ENCODE measurements around the gene RAB13. TPM values are rescaled to one million over a fixed set of nuclear protein-coding genes. Genes with fewer than 3 reads are reported as not detected.

RAB13 gene
- total RNA-seq, 3 donors from 2014 or later: 7.0 to 16.0 (median 9.3) TPM

DNA sequence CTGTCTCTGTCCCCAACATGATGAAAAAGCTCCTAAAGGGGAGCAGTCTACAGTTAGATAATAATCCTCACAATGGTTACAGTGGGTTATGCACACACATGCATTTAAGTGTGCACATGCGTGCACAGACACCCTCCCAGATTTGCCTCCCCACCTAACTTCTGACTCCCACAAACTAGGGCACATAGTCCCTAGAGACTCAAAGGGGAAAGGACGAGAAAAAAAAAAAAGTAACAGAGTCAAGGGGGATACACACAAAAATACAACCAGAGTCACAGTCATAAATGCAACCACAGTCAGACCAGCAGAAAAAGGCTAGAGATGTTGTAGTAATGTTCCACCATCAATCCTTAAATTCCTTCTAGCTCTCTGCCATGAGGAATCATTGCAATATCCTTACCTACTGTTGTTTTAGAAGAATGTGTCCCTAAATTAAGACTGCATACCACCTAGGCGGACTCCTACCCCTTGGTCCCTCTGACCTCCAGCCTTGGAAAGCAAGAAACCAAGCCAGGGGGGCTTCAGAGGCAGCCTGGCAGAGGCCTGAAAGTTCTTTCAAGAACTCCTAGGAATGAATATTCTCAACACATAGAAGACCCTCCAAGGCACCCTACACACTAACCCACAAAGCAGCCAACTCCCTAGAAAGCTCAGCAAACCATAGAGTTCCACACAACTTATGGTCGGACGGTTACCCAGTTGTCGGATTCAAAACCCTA is 29.0 kb downstream of the RAB13 start:
- Mint-ChIP-seq H3K4me1 (ENCODE audit: low read depth) (peaks cover 50% of the 10 kb centered on the region), H3K36me3 (ENCODE audit: insufficient read depth) (peaks cover 10% of the 10 kb centered on the region), H3K4me3 (peak overlapping the region; percentile 98), H3K9me3 (no peaks in the 10 kb centered on the region), H3K27me3 (ENCODE audit: low read depth) (no peaks in the 10 kb centered on the region)
- no peak for ATAC-seq
- DNase-seq: no peak

DNA sequence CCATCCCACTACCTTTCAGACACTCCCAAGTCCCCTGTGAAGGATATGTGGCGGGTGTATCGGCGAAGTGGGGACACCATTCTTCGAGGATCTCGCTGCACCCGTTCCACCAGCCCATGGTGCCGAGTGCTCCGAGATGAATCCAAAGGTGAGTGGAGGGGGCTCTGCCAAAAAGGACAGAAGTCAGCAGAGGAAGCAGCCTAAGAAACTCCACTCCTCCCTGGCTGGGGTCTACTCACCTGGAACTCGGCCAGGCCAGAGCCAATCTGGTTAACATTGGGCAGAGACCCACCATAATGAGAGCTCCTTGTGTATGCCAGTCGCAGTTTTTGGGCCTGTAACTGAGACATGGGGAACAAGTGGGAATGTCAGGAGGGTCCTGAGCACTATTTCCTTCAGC is 31.3 kb downstream of the RAB13 start:
- H3K36me3 Mint-ChIP-seq (ENCODE audit: insufficient read depth): peaks cover 24% of the 10 kb centered on the region
- DNase-seq: no peak
- no peaks in the 10 kb centered on the region for H3K27me3 Mint-ChIP-seq (ENCODE audit: low read depth)
- H3K9me3 Mint-ChIP-seq: no peaks in the 10 kb centered on the region
- no peak for ATAC-seq
- H3K4me3 Mint-ChIP-seq: no peak overlapping the region
- H3K4me1 Mint-ChIP-seq (ENCODE audit: low read depth): peaks cover 43% of the 10 kb centered on the region

- peaks cover 39% of the 10 kb centered on the region for H3K4me1 Mint-ChIP-seq (ENCODE audit: low read depth)
- no peak overlapping the region for H3K4me3 Mint-ChIP-seq
- ATAC-seq (no peak), DNase-seq (no peak)
- no peaks in the 10 kb centered on the region for H3K9me3 Mint-ChIP-seq
- H3K27me3 Mint-ChIP-seq (ENCODE audit: low read depth): no peaks in the 10 kb centered on the region
- H3K36me3 Mint-ChIP-seq (ENCODE audit: insufficient read depth): peaks cover 24% of the 10 kb centered on the region
Measured at GRCh38 chr1:153953859-153954365, 32.2 kb downstream of the RAB13 start.

- ATAC-seq (no peak), DNase-seq (no peak)
- Mint-ChIP-seq H3K27me3 (ENCODE audit: low read depth) (no peaks in the 10 kb centered on the region), H3K4me1 (ENCODE audit: low read depth) (peaks cover 33% of the 10 kb centered on the region), H3K9me3 (no peaks in the 10 kb centered on the region), H3K36me3 (ENCODE audit: insufficient read depth) (peaks cover 27% of the 10 kb centered on the region), H3K4me3 (no peak overlapping the region)
Measured at GRCh38 chr1:153951801-153952200, 34.3 kb downstream of the RAB13 start.

DNA sequence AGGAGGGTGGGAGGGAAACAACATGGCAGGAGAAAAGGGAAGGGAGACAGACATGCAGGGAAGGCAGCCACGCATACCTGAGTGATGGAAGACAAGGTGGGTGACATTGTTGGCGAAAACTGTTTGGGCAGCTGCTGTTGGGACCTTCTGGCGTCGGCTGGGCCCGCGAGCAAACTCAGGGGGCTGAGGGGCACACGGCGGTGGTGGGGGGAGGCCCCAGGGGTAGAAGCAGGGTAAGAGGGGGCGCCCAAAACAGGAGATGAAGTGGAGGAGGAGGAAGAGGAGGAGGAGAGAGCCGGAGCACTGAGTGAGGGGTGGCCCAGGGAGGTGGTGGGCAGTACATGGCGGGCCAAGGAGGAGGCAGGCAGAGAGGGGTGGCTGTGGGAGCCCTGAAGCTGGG is 35.0 kb downstream of the RAB13 start:
- H3K27me3 Mint-ChIP-seq (ENCODE audit: low read depth): no peaks in the 10 kb centered on the region

DNA sequence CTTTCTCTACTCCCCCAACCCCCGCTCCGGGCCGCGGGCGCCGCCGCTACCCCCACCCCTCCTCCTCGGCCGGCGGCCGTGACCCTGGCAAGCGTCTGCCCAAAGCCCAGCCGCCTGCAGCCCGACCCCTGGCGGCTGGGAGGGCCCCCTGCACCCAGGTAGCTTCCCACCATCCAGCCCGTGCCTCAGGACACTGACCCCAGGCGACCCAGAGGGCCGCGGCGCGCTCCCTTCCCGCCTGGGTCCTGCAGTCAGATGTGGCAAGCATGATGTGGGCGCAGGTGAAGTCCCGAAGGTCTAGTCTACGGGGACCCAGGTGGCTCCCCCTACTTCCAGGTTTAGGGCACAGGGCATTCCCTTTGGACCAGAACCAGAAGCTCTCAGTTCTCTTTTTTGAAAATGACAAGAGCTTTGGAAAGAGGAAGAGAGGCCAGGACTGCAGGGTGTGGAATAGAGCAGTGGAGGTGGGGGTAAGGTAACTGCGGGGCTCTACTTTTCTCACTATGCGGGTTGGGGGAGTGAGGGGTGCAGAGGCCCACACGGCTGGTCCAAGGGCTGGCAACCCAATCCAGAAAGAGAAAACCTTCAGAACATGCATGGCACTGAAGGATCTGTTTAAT is 39.4 kb downstream of the RAB13 start, which contains the start of gene DENND4B:
DENND4B (minus strand) TSS at position 97 of the 620 bp plus-strand sequence. CDS start 2,344 bp downstream, outside the sequence.
- peaks cover 36% of the 10 kb centered on the region for H3K4me1 Mint-ChIP-seq (ENCODE audit: low read depth)
- H3K27me3 Mint-ChIP-seq (ENCODE audit: low read depth): no peaks in the 10 kb centered on the region
- H3K9me3 Mint-ChIP-seq: no peaks in the 10 kb centered on the region
- H3K36me3 Mint-ChIP-seq (ENCODE audit: insufficient read depth): peaks cover 33% of the 10 kb centered on the region
- peak within 1 kb of the TSS; percentile 92 for H3K4me3 Mint-ChIP-seq
- DNase-seq (peak; percentile 69), ATAC-seq (peak; percentile 75 to 79)

More for the DNA sequence above, 35.0 kb downstream of the RAB13 start:
- H3K4me3 Mint-ChIP-seq: no peak overlapping the region
- no peaks in the 10 kb centered on the region for H3K9me3 Mint-ChIP-seq
- ATAC-seq (no peak), DNase-seq (no peak)
- peaks cover 27% of the 10 kb centered on the region for H3K36me3 Mint-ChIP-seq (ENCODE audit: insufficient read depth)
- peaks cover 29% of the 10 kb centered on the region for H3K4me1 Mint-ChIP-seq (ENCODE audit: low read depth)

- peaks cover 30% of the 10 kb centered on the region for H3K36me3 Mint-ChIP-seq (ENCODE audit: insufficient read depth)
- H3K4me1 Mint-ChIP-seq (ENCODE audit: low read depth): peaks cover 36% of the 10 kb centered on the region
- H3K9me3 Mint-ChIP-seq: no peaks in the 10 kb centered on the region
- no peaks in the 10 kb centered on the region for H3K27me3 Mint-ChIP-seq (ENCODE audit: low read depth)
- DNase-seq (peak; percentile 55), ATAC-seq (peak; percentile 60 to 69)
- H3K4me3 Mint-ChIP-seq: peak overlapping the region; percentile 92
Measured at GRCh38 chr1:153945795-153946621, 40.1 kb downstream of the RAB13 start.

GRCh38 chr1:153945131-153945794 is 40.9 kb downstream of the RAB13 start:
- peaks cover 27% of the 10 kb centered on the region for H3K36me3 Mint-ChIP-seq (ENCODE audit: insufficient read depth)
- peak; percentile 63 to 64 for ATAC-seq
- no peaks in the 10 kb centered on the region for H3K9me3 Mint-ChIP-seq
- peaks cover 33% of the 10 kb centered on the region for H3K4me1 Mint-ChIP-seq (ENCODE audit: low read depth)
- H3K27me3 Mint-ChIP-seq (ENCODE audit: low read depth): no peaks in the 10 kb centered on the region
- peak overlapping the region; percentile 92 for H3K4me3 Mint-ChIP-seq
- DNase-seq: peak; percentile 67

DNA sequence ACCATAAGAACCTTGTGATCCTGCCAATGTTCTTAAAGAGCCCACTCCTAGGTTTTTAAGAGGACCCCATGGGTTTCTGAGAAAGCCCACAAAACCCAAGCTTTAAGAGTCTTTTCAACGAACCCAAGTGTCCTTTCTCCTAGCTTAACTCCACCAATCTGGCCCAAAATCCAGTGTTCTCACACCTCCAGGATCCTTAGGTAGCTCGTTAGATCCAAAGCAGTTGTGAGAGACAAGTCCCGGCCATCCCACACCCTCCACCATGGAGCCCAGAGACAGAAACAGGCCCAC is 41.4 kb downstream of the RAB13 start:
- no peaks in the 10 kb centered on the region for H3K9me3 Mint-ChIP-seq
- DNase-seq: no peak
- peaks cover 27% of the 10 kb centered on the region for H3K36me3 Mint-ChIP-seq (ENCODE audit: insufficient read depth)
- no peaks in the 10 kb centered on the region for H3K27me3 Mint-ChIP-seq (ENCODE audit: low read depth)
- ATAC-seq: no peak
- peaks cover 33% of the 10 kb centered on the region for H3K4me1 Mint-ChIP-seq (ENCODE audit: low read depth)
- H3K4me3 Mint-ChIP-seq: peak overlapping the region; percentile 92

GRCh38 chr1:153944005-153944826 is 41.9 kb downstream of the RAB13 start:
- Mint-ChIP-seq H3K4me3 (peak overlapping the region; percentile 92), H3K9me3 (no peaks in the 10 kb centered on the region), H3K4me1 (ENCODE audit: low read depth) (peaks cover 33% of the 10 kb centered on the region), H3K36me3 (ENCODE audit: insufficient read depth) (peaks cover 33% of the 10 kb centered on the region), H3K27me3 (ENCODE audit: low read depth) (no peaks in the 10 kb centered on the region)
- DNase-seq (no peak), ATAC-seq (no peak)

DNA sequence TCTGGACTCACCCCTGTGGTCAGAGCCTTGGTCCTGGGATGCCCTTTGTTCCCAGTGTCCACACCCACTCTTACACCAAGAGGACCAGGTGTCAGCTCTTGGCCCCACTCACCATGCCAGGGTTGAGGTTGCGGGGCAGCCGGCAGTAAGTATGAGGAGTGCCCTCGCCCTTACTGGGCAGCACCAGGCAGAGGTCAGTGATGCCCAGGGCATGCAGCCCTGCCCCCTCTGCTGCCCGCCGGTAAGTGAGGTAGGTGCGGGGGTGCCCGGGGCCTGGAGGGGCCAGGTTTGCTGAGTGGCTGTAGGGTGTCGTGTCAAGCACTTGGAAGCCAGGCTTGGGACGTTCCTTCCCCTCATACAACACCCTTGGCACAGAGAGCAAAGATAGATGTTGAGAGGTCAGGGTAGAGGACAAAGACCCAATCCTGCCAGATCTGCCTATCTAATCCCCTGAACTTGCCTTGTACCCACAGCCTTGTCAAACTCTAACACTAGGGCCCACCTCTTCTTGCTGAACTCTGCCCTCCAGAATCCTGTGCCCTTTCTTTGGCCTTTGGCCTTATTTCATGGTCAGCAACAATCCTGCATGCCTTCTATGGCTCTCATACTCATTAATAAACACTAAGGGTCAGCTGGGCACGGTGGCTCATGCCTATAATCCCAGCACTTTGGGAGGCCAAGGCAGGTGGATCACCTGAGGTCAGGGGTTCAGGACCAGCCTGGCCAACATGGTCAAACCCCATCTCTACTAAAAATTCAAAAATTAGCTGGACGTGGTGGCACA is 43.2 kb downstream of the RAB13 start:
- no peak for ATAC-seq
- no peaks in the 10 kb centered on the region for H3K27me3 Mint-ChIP-seq (ENCODE audit: low read depth)
- no peak for DNase-seq
- no peak overlapping the region for H3K4me3 Mint-ChIP-seq
- no peaks in the 10 kb centered on the region for H3K9me3 Mint-ChIP-seq
- H3K36me3 Mint-ChIP-seq (ENCODE audit: insufficient read depth): peaks cover 32% of the 10 kb centered on the region
- H3K4me1 Mint-ChIP-seq (ENCODE audit: low read depth): peaks cover 33% of the 10 kb centered on the region

DNA sequence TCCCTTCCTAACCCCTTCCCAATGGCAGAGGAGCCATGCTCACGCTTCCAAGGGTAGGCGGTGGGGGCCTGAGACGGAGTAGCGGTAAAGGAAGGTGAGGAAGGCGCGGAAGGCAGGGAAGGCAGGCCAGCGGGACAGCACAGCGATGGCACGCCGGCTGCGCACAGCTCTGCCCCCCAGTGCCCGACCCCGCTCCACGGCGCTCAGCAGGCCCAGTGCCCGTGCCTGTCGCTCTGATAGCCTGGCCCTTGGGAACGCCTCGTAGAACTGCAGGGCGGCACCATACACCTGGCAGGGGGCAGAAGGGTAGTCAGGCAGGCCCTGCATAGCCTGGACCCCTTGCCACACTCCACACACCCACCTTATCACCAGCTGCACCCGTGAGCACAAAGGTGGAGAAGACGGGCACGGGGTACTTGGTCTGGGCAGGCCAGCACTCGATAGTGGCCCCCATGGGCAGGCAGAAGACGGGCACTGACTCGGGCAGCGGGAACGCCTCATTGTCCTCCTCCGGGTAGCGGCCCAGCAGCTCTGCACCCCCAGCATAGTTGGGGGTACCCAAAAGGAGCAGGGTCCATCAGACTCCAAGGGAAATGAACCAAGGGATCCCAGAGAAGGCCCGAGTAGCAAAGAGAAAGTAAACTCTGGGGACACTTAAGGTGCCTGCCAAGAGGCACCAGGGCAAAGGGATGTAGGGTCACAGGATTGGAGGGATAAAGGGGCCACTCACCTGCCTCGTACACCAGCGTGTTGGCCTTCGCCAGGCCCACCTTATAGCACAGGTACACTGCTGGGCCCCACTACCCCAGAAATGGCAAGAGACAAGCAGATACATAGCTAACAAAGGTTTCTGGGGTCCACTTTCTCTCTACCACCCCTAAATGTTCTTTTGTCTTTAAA is 44.1 kb downstream of the RAB13 start:
- Mint-ChIP-seq H3K9me3 (no peaks in the 10 kb centered on the region), H3K36me3 (ENCODE audit: insufficient read depth) (peaks cover 39% of the 10 kb centered on the region), H3K4me1 (ENCODE audit: low read depth) (peaks cover 33% of the 10 kb centered on the region), H3K4me3 (no peak overlapping the region), H3K27me3 (ENCODE audit: low read depth) (no peaks in the 10 kb centered on the region)
- ATAC-seq (no peak), DNase-seq (no peak)
